Thyroid gland (tissue), 4 donors: ENCODE data around the gene AZIN2.

Experiments
- POLR2A ChIP-seq, 2 donors: fragments of 450-650 bp; IDR thresholded peaks; one replicate each; pipeline ENCODE4 v1.6.1; 2017; ENCODE audit warnings: antibody characterized with exemption in 2 of 2, mild to moderate bottlenecking in 2 of 2, moderate library complexity in 1 of 2
- TF ChIP-seq, protein P1 (sequence below), 6 experiments: fragments of 200-600 bp in 3 of 6; fragments of 450-650 bp in 3 of 6; sonication (generic) in 3 of 6; IDR thresholded peaks; one replicate each; pipeline ENCODE4 v1.5.1; 2016 to 2019; ENCODE audit warnings: antibody characterized with exemption in 6 of 6, mild to moderate bottlenecking in 2 of 6, inconsistent platforms in 1 of 6, moderate library complexity in 1 of 6

- TF ChIP-seq, protein P1, sequence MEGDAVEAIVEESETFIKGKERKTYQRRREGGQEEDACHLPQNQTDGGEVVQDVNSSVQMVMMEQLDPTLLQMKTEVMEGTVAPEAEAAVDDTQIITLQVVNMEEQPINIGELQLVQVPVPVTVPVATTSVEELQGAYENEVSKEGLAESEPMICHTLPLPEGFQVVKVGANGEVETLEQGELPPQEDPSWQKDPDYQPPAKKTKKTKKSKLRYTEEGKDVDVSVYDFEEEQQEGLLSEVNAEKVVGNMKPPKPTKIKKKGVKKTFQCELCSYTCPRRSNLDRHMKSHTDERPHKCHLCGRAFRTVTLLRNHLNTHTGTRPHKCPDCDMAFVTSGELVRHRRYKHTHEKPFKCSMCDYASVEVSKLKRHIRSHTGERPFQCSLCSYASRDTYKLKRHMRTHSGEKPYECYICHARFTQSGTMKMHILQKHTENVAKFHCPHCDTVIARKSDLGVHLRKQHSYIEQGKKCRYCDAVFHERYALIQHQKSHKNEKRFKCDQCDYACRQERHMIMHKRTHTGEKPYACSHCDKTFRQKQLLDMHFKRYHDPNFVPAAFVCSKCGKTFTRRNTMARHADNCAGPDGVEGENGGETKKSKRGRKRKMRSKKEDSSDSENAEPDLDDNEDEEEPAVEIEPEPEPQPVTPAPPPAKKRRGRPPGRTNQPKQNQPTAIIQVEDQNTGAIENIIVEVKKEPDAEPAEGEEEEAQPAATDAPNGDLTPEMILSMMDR (IDR thresholded peaks at IDR 0.05) = no peak
- TF ChIP-seq POLR2A (IDR thresholded peaks at IDR 0.05) = no peak
Measured at GRCh38 chr1:33092438-33092837, 11.5 kb downstream of the AZIN2 start.
